ENCODE data around the gene IL16.

The IL16 gene

GRCh38 chr15:81331600-81331999, 134.9 kb downstream of the IL16 start:
- H3K4me3 ChIP-seq (ENCODE audit: control insufficient read depth, low read depth, low read length) = no peak overlapping the region
- DNase-seq (ENCODE audit: low read depth) = no peak
- TF ChIP-seq, protein P1, sequence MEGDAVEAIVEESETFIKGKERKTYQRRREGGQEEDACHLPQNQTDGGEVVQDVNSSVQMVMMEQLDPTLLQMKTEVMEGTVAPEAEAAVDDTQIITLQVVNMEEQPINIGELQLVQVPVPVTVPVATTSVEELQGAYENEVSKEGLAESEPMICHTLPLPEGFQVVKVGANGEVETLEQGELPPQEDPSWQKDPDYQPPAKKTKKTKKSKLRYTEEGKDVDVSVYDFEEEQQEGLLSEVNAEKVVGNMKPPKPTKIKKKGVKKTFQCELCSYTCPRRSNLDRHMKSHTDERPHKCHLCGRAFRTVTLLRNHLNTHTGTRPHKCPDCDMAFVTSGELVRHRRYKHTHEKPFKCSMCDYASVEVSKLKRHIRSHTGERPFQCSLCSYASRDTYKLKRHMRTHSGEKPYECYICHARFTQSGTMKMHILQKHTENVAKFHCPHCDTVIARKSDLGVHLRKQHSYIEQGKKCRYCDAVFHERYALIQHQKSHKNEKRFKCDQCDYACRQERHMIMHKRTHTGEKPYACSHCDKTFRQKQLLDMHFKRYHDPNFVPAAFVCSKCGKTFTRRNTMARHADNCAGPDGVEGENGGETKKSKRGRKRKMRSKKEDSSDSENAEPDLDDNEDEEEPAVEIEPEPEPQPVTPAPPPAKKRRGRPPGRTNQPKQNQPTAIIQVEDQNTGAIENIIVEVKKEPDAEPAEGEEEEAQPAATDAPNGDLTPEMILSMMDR (IDR thresholded peaks at IDR 0.05; ENCODE audit: control insufficient read depth, insufficient read depth, low read depth, low read length, missing control alignments) = no peak

DNA sequence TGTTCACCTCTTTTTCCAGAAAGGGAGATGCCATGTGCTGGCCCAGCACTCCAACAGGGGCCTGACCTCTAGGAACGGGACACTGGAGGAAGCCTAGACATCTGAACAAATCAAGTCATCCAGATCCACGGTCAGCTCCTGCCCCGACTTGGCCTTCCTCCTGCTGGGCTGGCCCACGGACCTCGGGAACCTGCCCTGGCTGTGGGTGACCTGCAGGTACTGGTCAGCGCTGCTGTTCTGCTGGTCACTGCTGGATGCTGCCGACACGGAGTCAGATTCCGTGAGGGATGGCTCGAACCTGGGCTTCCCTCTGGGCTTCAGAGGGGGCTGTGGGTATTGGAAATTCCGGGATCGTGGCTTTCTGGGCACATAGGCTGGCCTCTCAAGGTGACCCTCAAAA, 135.6 kb downstream of the IL16 start:
- TF ChIP-seq, protein P1 (IDR thresholded peaks at IDR 0.05; ENCODE audit: control insufficient read depth, insufficient read depth, low read depth, low read length, missing control alignments) = no peak
- no peak overlapping the region for H3K4me3 ChIP-seq (ENCODE audit: control insufficient read depth, low read depth, low read length)
- DNase-seq (ENCODE audit: low read depth) = no peak

GRCh38 chr15:81333363-81333762, 136.7 kb downstream of the IL16 start:
- TF ChIP-seq, protein P1 (IDR thresholded peaks at IDR 0.05; ENCODE audit: control insufficient read depth, insufficient read depth, low read depth, low read length, missing control alignments) = no peak
- no peak for DNase-seq (ENCODE audit: low read depth)
- H3K4me3 ChIP-seq (ENCODE audit: control insufficient read depth, low read depth, low read length) = no peak overlapping the region

GRCh38 chr15:81334768-81335435, 138.2 kb downstream of the IL16 start:
- TF ChIP-seq, protein P1 (IDR thresholded peaks at IDR 0.05; ENCODE audit: control insufficient read depth, insufficient read depth, low read depth, low read length, missing control alignments) = no peak
- no peak overlapping the region for H3K4me3 ChIP-seq (ENCODE audit: control insufficient read depth, low read depth, low read length)
- DNase-seq (ENCODE audit: low read depth) = peak; percentile 29

- TF ChIP-seq, protein P1 (IDR thresholded peaks at IDR 0.05; ENCODE audit: control insufficient read depth, insufficient read depth, low read depth, low read length, missing control alignments) = no peak
- no peak for DNase-seq (ENCODE audit: low read depth)
- no peak overlapping the region for H3K4me3 ChIP-seq (ENCODE audit: control insufficient read depth, low read depth, low read length)
Observed at GRCh38 chr15:81335631-81336030, 139.0 kb downstream of the IL16 start.

DNA sequence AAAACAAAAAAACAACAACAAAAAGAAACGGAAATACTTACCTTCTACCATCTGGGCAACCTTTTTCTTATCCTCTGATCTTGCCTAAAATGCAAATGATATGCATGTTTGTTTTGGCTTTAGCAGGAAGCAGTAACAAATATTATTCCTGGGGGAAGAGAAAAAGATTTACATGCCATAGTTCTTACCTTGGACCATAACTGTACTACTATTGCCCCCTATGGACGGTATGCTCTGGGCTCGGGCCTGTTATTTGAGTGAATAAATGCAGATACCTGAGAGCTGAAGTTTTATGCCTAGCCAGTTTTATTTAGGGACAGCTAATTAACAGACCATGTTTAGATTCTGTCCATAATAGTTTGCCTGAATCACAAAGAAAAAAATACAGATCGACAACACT, 139.9 kb downstream of the IL16 start:
- TF ChIP-seq, protein P1 (IDR thresholded peaks at IDR 0.05; ENCODE audit: control insufficient read depth, insufficient read depth, low read depth, low read length, missing control alignments) = peak; percentile 47
- DNase-seq (ENCODE audit: low read depth) = no peak
- no peak overlapping the region for H3K4me3 ChIP-seq (ENCODE audit: control insufficient read depth, low read depth, low read length)
